ENCODE measurements around the gene SMIM13.

SMIM13 gene

GRCh38 chr6:11161031-11161956 is 67.7 kb downstream of the SMIM13 start:
- DNase-seq = no peak

GRCh38 chr6:11162262-11162661 is 68.6 kb downstream of the SMIM13 start:
- no peak for DNase-seq

GRCh38 chr6:11163932-11164331 is 70.3 kb downstream of the SMIM13 start:
- DNase-seq = no peak

DNA sequence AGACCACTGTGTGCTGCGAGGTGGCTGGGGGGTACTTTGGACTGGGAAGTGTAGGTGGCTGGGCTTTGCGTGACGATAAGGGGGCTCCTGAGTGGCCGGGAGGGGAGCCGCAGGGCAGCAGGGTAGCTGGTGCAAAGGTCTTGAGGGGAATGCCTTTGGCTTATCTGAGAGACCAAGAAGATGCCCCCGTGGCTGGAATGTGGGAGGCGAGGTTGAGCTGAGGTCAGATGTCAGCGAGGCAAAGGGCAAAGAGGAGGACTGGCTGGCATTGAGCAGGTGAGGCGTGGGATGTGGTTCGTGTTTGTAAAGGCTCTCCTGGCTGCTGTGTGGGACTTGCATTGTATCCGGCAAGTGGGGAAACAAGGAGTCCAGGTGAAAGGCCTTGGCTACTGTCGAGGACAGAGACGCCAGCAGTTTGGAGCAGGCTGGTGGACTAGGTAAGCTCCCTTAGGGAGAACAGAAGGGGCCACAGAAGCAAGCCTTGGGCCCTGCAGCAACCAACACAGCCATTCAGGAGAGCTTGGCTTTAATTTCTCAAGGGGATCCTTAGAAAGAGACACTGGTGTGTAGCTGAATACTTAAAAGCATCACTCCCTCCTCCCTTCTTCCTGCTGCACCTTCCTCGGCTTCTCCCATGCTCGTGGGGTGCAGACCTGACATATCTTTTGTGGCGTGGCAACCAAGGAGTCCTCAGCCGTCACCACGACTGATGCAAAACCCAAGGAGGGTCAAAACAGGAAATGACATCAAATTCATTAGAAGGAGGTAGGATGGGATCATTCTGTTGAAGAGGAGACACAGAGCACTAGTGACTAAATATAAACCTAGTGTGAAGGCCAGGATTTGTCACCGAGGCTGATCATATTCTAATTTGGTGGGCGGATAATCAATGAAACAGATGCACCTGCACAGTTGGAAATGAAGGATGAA is 71.3 kb downstream of the SMIM13 start:
- no peak for DNase-seq

GRCh38 chr6:11166948-11167347 is 73.3 kb downstream of the SMIM13 start:
- no peak for DNase-seq

GRCh38 chr6:11168091-11168635 is 74.5 kb downstream of the SMIM13 start:
- DNase-seq = no peak

GRCh38 chr6:11171952-11172351 is 78.3 kb downstream of the SMIM13 start:
- DNase-seq = no peak

DNA sequence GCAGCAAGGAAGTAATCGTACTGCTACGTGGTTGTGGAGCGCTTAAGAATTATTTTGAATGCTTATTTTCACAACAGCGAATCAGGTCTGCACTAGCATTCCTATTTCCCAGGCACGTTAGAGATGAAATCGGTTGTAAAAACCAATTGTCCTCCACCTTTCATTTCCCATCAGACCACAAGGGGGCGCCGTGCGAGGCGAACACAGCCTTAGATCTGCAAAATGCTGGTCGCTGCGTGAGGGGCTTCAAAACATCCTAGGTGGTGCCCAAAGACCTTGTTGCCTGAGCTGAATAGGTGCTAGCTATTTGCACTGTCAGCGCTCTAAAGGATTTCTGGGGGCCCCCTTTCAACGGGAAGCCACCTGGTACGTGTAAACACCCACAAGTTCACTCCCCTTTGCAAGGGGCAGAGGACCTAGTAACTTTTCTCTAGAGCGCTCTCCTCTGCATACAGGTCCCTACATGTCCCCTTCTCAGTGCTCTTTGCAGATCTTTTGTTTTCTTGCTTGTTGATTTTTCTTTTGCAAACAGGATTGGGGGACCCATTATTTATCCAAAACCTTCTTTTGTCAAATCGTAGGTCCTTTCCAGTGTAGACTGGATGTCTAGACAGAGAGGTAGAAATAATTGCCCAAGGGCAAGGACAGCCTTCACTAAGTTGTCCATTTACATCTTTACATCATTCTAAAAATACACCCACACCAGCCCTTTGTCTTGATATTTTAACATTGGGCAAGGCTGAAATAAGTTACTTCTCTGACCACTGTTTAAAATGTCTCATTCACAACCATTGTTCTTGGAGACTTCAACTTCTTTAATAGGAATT is 79.1 kb downstream of the SMIM13 start:
- DNase-seq = peak; percentile 82

GRCh38 chr6:11174242-11174611 is 80.6 kb downstream of the SMIM13 start:
- no peak for DNase-seq

DNA sequence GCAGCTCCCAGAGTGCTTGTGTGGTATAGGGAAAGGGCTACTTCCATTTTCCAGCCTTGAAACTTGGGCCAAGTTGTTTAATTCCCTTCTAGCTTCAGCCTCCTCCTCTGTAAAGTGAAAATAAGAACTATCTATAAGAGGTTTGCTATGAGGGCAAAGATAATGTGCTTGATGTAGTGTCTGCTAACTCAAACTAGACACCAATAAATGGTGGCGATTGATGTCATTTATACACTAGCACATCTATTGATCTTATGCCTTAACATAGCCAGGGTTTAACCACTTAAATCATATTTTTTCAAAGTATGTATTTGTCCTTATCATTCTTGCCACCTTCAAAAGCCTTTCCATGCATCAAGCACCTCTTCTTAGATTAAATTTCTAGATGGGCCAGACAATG is 83.6 kb downstream of the SMIM13 start:
- DNase-seq = no peak

DNA sequence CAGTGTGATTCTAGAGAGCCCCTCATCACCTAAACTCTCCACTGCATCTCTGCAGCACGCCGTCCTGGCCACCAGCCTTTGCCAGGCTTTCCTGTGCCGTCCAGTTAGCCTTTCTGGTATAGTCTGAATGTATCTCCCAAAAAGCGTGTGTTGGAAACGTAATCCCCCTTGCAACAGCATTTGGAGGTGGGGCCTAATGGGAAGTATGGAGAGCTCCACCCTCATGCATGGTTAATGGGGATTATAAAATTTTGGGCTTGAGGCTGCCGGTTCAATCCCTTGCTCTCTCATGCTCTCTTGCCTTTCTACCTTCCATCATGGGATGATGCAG is 85.4 kb downstream of the SMIM13 start:
- DNase-seq = no peak

- DNase-seq = no peak
These were observed 86.0 kb downstream of the SMIM13 start for GRCh38 chr6:11179419-11180202.

DNA sequence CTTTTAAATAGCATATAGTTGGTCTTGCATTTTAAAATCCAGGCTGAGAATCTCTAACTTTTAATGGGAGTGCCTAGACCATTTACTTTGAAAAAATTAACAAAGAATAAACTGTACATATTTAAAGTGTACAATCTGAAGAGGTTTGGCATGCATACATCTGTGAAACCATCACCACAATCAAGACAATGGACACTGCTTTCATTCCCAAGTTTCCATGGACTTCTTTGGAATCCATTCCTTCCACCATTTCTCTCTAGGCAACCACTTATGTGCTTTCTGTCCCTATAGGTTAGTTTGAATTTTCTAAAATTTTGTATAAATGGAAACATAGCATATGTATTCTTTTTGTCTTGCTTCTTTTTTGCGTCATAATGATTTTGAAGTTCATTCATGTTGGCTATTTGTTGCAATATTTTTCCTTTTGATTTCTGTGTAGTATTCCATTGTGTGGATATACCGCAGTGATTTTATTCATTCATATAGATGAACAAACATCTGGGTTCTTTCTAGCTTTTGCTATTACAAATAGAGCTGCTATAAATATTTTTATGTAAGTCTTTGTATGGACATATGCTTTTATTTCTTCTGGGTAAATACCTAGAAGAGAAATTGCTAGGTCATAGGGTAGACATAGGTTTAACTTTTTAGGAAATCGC is 88.0 kb downstream of the SMIM13 start:
- DNase-seq = no peak

GRCh38 chr6:11183761-11184362 is 90.2 kb downstream of the SMIM13 start:
- DNase-seq = no peak

DNA sequence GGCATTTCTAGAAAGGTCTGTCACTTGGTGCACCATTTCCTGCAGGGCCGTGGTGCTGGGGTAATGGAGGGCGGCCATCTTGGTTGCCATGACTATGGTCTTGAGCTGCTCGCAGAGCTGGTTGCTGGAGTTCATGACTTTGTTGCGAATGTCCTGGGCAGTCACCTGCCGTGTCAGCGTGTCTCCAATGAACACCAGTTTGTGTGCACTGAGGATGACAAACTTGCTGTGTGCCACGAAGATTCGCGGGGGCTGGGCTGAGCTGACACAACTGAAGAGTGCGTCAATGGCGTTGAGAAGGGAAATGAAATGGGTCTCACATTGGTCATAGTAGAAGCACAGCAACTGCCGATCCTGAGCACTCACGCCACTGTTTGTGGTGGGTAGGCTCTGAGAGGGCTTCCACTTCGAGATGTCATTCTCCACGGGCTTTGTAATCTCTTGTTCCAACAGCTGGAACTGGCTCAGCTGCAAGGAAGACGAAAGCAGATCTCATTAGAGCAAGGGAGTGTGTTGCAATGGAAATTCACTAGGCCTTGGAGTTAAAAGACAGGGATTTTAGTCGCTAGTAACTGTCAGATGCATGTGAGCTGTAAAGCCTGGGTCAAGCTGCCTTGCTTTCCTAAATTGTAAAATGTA is 91.7 kb downstream of the SMIM13 start:
- no peak for DNase-seq

DNA sequence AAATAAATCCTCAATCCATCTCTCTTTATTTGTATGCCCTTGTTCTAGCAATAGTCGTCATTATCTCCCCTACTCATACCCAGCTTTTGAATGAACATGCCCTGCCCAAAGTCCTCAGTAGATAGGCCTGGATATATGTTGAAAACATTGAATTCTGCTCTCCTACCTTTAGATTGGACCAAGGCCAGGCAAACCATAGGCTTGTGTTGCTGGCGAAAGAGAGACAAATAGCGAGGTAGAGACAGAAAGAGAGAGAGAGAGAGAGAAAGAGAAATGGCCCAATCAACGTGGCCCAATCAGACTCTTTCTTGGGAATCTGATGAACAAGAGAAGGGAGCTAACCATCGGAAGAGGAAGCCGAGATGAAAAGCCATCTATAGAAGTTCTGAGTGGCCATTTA is 93.7 kb downstream of the SMIM13 start:
- no peak for DNase-seq
